Body of pancreas (tissue), 4 donors: ENCODE data around the gene TACC3.

ENCODE experiments used
- POLR2A ChIP-seq, 3 donors: fragments of 450-650 bp; IDR thresholded peaks; one replicate each; pipeline ENCODE4 v1.6.1; 2016; ENCODE audit warnings: antibody characterized with exemption in 3 of 3, mild to moderate bottlenecking in 2 of 3
- TF ChIP-seq, protein P1 (sequence below), 7 experiments: fragments of 450-650 bp in 4 of 7; fragments of 200-600 bp in 3 of 7; sonication (generic) in 3 of 7; IDR thresholded peaks; one replicate each; pipeline ENCODE4 v1.5.1; 2016 to 2019; ENCODE audit warnings: antibody characterized with exemption in 7 of 7

DNA sequence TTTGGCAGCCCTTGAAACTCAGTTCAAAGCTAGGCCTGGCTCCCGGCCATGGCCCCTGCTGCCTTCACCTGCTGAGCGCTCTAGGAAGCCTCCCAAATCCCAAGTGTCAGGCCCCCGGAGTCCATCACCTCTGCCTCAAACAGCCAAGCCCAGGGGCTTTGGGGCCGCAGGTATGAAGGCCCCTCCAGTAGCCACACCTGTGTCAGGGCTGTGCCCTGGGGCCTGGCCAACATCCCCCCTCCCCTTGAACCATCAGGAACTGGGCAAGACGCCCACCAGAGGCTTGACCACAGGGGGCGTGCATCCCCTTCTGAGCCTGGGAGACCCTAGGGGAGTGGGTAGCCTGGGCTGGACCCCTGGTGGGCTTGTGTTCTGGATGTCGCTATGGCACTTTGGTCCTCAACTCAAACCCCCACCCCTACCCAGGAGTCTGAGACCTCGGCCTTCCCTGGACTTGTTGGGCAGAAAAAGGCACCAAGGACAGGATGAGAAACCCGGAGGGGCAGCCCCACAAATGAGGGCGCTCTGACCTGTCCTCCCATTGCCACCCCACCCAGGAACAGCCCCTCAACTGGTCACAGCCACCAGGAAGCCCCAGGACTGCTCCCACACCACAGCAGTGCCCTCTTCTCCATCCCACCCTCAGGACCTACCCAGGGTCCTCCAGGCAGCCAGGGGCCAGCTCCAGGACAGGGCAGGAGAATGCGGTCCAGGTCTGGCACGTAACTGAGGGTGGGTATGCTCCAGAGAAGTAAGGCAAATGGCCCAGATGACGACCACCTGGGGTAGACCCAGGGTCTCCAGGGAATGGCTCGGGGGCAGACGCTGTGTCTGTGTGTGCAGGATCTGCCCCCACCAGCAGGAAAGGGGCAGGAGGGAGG is 5.0 kb upstream of the TACC3 start:
- TF ChIP-seq, protein P1, sequence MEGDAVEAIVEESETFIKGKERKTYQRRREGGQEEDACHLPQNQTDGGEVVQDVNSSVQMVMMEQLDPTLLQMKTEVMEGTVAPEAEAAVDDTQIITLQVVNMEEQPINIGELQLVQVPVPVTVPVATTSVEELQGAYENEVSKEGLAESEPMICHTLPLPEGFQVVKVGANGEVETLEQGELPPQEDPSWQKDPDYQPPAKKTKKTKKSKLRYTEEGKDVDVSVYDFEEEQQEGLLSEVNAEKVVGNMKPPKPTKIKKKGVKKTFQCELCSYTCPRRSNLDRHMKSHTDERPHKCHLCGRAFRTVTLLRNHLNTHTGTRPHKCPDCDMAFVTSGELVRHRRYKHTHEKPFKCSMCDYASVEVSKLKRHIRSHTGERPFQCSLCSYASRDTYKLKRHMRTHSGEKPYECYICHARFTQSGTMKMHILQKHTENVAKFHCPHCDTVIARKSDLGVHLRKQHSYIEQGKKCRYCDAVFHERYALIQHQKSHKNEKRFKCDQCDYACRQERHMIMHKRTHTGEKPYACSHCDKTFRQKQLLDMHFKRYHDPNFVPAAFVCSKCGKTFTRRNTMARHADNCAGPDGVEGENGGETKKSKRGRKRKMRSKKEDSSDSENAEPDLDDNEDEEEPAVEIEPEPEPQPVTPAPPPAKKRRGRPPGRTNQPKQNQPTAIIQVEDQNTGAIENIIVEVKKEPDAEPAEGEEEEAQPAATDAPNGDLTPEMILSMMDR (IDR thresholded peaks at IDR 0.05) = no peak
- peak in 1 of 3 donors; percentile 6 for TF ChIP-seq POLR2A (IDR thresholded peaks at IDR 0.05)
